ENCODE results near the gene EIF6. TPM values are rescaled to one million over a fixed set of nuclear protein-coding genes. Genes with fewer than 3 reads are reported as not detected.

EIF6 gene
- total RNA-seq, 1 donor from 2014 or later = 315 TPM

- H3K4me3 ChIP-seq (ENCODE audit: low read depth, low read length) = no peak overlapping the region
- no peak for TF ChIP-seq CTCF (conservative IDR thresholded peaks at IDR 0.05; ENCODE audit: low read depth, low read length)
- DNase-seq (ENCODE audit: low read depth) = no peak
Observed at GRCh38 chr20:35311822-35312221, 27.2 kb upstream of the EIF6 start.

GRCh38 chr20:35311409-35311808, 26.8 kb upstream of the EIF6 start:
- DNase-seq (ENCODE audit: low read depth) = peak; percentile 48
- TF ChIP-seq CTCF (conservative IDR thresholded peaks at IDR 0.05; ENCODE audit: low read depth, low read length) = no peak
- no peak overlapping the region for H3K4me3 ChIP-seq (ENCODE audit: low read depth, low read length)

DNA sequence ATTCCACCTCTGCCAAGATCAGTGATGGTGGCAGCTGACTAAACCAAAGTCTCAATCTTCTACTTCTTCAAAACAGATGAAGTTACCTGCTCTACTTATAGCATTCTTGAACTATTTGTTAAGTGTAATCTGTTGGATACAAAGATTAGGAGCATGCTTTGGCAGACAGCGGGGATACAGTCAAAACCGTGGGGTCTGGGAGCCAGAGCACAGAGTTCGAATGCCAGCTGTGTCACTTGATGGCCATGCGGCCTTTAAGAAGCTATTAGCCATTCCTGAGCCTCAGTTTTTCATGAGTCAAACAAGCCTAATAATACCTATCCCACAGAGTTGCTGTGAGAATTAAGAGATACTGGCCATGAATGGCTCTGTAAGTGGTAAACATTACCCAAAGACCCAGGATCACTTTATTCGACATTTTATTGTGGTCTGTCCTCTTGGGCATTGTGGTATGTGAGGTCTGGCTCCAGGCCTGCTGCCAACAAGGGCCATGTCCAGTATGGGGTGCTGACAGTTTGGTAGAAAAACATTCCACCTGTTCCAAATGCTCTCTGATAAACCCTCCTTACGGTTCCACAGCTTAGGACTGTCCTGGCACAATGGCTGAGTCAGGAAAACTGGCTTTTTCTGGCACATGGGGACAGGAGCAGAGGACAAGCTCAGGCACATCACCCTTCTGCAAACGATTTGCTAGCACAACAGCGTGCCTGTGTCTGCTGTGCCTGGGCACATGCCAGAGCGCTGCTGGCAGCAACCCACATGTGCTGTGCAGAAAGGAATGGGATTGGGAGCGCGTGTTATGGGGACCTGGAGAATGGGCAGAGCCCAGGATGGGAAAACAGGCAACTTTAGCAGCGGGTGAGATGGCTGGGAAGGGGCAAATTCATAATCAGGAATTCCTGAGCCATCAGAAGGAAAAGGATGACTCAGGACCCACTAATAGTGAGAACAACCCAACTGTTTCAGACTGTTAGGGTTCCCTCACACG, 23.4 kb upstream of the EIF6 start:
- peak; percentile 65 for DNase-seq (ENCODE audit: low read depth)
- no peak for TF ChIP-seq CTCF (conservative IDR thresholded peaks at IDR 0.05; ENCODE audit: low read depth, low read length)
- H3K4me3 ChIP-seq (ENCODE audit: low read depth, low read length) = no peak overlapping the region

DNA sequence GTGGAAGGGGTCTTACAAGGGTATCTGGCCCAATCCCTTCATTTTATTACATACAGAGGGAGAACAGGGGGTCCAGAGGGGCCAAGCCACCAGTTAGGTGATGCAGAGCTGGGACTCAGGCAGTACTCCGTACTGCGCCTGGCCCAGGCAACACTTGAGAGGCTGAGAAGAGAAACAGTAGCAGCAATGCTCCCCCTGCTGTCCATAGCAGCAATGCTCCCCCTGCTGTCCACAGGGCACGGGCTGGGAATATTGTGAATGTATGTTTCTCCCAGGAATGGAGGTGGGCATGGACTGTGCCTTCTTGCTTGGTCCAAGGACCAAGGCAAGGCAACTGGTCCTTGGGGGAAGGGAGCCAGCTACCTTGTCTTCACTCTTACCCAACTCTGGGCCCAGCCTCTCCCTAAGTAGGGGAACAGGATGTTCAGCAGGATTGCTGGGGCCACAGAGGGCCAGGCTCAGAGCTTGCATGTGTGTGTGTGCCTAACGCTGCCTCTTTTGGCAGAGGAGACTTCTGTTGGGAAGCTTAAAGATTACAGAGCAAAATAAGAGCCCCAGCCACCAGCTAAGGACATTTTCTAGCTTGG, 22.5 kb upstream of the EIF6 start:
- TF ChIP-seq CTCF (conservative IDR thresholded peaks at IDR 0.05; ENCODE audit: low read depth, low read length) = peak; percentile 94
- DNase-seq (ENCODE audit: low read depth) = no peak
- H3K4me3 ChIP-seq (ENCODE audit: low read depth, low read length) = no peak overlapping the region

DNA sequence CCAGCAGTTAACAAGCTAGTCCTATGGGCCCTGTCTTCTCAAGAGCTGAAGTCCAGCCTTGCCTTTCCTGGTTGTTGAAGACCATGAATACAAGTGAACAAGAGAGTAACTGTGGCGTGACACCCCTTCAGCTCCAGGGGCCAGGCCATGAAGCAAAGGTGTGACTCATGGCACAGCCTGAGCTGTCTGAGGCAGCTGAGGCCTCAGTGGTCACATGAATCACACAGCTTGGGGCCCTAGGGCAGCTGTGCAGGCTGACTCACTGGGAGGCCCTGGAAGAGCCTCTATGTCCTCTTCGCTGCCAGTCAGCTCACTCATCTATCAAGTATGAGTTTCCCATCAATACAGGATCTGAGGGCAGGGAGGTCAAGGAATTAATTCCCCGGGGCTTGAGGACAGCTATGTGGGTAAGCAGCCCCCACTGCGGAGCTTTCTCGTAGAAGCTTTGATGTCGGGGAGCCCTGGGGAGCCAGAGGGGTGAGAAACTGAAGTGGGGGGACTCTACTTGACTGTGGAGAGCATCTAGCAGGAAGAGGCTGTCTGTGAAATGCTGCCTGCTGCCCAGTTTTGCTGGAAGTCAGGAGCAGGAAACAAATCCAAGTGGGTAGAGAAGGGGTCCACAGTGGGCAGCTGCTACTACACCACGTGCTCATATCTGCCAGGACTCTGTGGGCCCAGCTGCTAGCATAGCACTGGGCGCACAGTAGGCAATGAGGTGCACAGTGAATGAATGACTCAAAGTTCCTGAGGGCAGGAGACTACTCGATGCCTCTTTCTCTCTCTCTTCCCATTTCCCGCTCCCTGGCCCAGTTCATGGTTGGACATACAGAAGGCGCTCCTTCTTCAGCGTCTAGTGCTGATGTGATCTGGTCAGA, 21.3 kb upstream of the EIF6 start:
- H3K4me3 ChIP-seq (ENCODE audit: low read depth, low read length) = no peak overlapping the region
- DNase-seq (ENCODE audit: low read depth) = peak; percentile 95
- TF ChIP-seq CTCF (conservative IDR thresholded peaks at IDR 0.05; ENCODE audit: low read depth, low read length) = no peak

DNA sequence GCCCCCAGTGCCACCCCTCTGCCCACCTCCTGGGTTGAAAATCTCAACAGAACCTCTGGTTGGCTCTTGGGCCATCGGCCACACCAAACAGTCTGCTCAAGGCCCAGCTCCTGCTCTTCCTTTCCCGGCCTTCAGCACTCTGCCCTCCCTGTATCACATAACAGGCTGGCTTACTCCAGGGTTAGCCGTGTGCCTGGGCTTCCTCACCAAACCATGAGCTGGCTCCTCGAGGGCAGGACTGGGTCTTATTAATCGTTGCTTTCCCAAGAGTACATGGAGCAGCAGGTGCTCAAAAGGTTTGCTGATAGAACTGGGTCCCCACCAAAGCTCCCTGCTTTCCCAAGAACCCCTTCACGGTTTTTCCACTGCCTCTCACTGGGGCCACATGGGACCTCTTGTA, 20.4 kb upstream of the EIF6 start:
- H3K4me3 ChIP-seq (ENCODE audit: low read depth, low read length) = no peak overlapping the region
- DNase-seq (ENCODE audit: low read depth) = no peak
- TF ChIP-seq CTCF (conservative IDR thresholded peaks at IDR 0.05; ENCODE audit: low read depth, low read length) = no peak
